ENCODE measurements around the gene GLYATL1. TPM values are rescaled to one million over a fixed set of nuclear protein-coding genes. Genes with fewer than 3 reads are reported as not detected.
"Not testable (repeated sequence)": the region's sequence is repeated elsewhere in the genome, so short reads cannot be mapped to it uniquely, and the experiment has no call there.

Gene GLYATL1
- polyA plus RNA-seq, 1 experiment = 0.49 TPM

GRCh38 chr11:58992489-58992888, 53.2 kb downstream of the GLYATL1 start:
- ChIA-PET POLR2A (no interaction called here), CTCF (no interaction called here)
- no peaks in the 10 kb centered on the region for H3K36me3 ChIP-seq (ENCODE audit: control insufficient read depth, insufficient read depth, low read length)
- H3K27me3 ChIP-seq (ENCODE audit: control insufficient read depth, insufficient read depth, low read length) = peaks cover 3% of the 10 kb centered on the region
- H3K4me3 ChIP-seq (ENCODE audit: low read depth, low read length) = no peak overlapping the region
- no peak for TF ChIP-seq CTCF (IDR thresholded peaks at IDR 0.05; ENCODE audit: insufficient read depth, low read depth, low read length)
- DNase-seq (ENCODE audit: low read depth) = no peak

GRCh38 chr11:58994171-58994570, 54.9 kb downstream of the GLYATL1 start:
- ChIA-PET POLR2A (no interaction called here), CTCF (no interaction called here)
- no peak for DNase-seq (ENCODE audit: low read depth)
- no peak for TF ChIP-seq CTCF (IDR thresholded peaks at IDR 0.05; ENCODE audit: insufficient read depth, low read depth, low read length)
- H3K36me3 ChIP-seq (ENCODE audit: control insufficient read depth, insufficient read depth, low read length) = no peaks in the 10 kb centered on the region
- no peak overlapping the region for H3K4me3 ChIP-seq (ENCODE audit: low read depth, low read length)
- peaks cover 3% of the 10 kb centered on the region for H3K27me3 ChIP-seq (ENCODE audit: control insufficient read depth, insufficient read depth, low read length)

- TF ChIP-seq CTCF (IDR thresholded peaks at IDR 0.05; ENCODE audit: insufficient read depth, low read depth, low read length) = no peak
- ChIA-PET CTCF (no interaction called here), POLR2A (no interaction called here)
- no peak overlapping the region for H3K4me3 ChIP-seq (ENCODE audit: low read depth, low read length)
- H3K36me3 ChIP-seq (ENCODE audit: control insufficient read depth, insufficient read depth, low read length) = no peaks in the 10 kb centered on the region
- DNase-seq (ENCODE audit: low read depth) = no peak
- peaks cover 2% of the 10 kb centered on the region for H3K27me3 ChIP-seq (ENCODE audit: control insufficient read depth, insufficient read depth, low read length)
Measured at GRCh38 chr11:58998480-58999290, 59.4 kb downstream of the GLYATL1 start.

- DNase-seq (ENCODE audit: low read depth) = no peak
- ChIA-PET CTCF (no interaction called here), POLR2A (no interaction called here)
- Histone ChIP-seq H3K36me3 (ENCODE audit: control insufficient read depth, insufficient read depth, low read length) (no peaks in the 10 kb centered on the region), H3K27me3 (ENCODE audit: control insufficient read depth, insufficient read depth, low read length) (peaks cover 2% of the 10 kb centered on the region), H3K4me3 (ENCODE audit: low read depth, low read length) (no peak overlapping the region)
- TF ChIP-seq CTCF (IDR thresholded peaks at IDR 0.05; ENCODE audit: insufficient read depth, low read depth, low read length) = no peak
Measured at GRCh38 chr11:58999291-58999680, 60.0 kb downstream of the GLYATL1 start.

GRCh38 chr11:59000003-59000402, 60.7 kb downstream of the GLYATL1 start:
- no peak for TF ChIP-seq CTCF (IDR thresholded peaks at IDR 0.05; ENCODE audit: insufficient read depth, low read depth, low read length)
- no peak for DNase-seq (ENCODE audit: low read depth)
- CTCF ChIA-PET = no interaction called here
- POLR2A ChIA-PET = no interaction called here
- no peaks in the 10 kb centered on the region for H3K36me3 ChIP-seq (ENCODE audit: control insufficient read depth, insufficient read depth, low read length)
- peaks cover 2% of the 10 kb centered on the region for H3K27me3 ChIP-seq (ENCODE audit: control insufficient read depth, insufficient read depth, low read length)
- no peak overlapping the region for H3K4me3 ChIP-seq (ENCODE audit: low read depth, low read length)

GRCh38 chr11:59002006-59002405, 62.7 kb downstream of the GLYATL1 start:
- POLR2A ChIA-PET = interaction anchor here (0.6 kb wide), 1 partner anchor 24 kb away, joined by 3 read pairs; no protein-coding TSS in a partner anchor
- DNase-seq (ENCODE audit: low read depth); CTCF ChIA-PET; H3K4me3 ChIP-seq (ENCODE audit: low read depth, low read length); H3K27me3 ChIP-seq (ENCODE audit: control insufficient read depth, insufficient read depth, low read length); H3K36me3 ChIP-seq (ENCODE audit: control insufficient read depth, insufficient read depth, low read length): not testable (repeated sequence)

All from BJ (cell line).